Psoas muscle (tissue), 8 donors: ENCODE data around the gene DPF1. TPM values are rescaled to one million over a fixed set of nuclear protein-coding genes. Genes with fewer than 3 reads are reported as not detected.
"Not testable (repeated sequence)": the region's sequence is repeated elsewhere in the genome, so short reads cannot be mapped to it uniquely, and the experiment has no call there.

Experiments
- ATAC-seq, 4 donors: fragments of 200-7000 bp; cut with Tn5 transposase; one replicate each; pipeline ENCODE4 v1.9.1; 2020; ENCODE audit warnings: moderate library complexity in 3 of 4, mild to moderate bottlenecking in 2 of 4
- DNase-seq, 2 donors: peaks; one replicate each; pipeline ENCODE4 v3.0.0-alpha.2; 2020
- H3K27ac ChIP-seq: fragments of 200-600 bp; one replicate; pipeline ENCODE4 v1.8.0; 2022
- H3K27me3 ChIP-seq, 3 donors: fragments of 200-600 bp in 1 of 3; one replicate each; pipeline versions ENCODE4 v1.6.1 to v1.8.0; 2013 to 2022; ENCODE audit warnings: low read length in 2 of 3, mild to moderate bottlenecking in 2 of 3, moderate library complexity in 1 of 3; ENCODE audit not compliant: insufficient read depth in 3 of 3
- H3K36me3 ChIP-seq, 2 donors: fragments of 200-600 bp in 1 of 2; one replicate each; pipeline versions ENCODE4 v1.6.1 to v1.8.0; 2013 to 2022; ENCODE audit warnings: low read depth in 1 of 2, mild to moderate bottlenecking in 1 of 2, moderate library complexity in 1 of 2; ENCODE audit not compliant: insufficient read depth in 1 of 2
- H3K4me1 ChIP-seq: fragments of 200-600 bp; one replicate; pipeline ENCODE4 v1.8.0; 2022
- H3K4me3 ChIP-seq: fragments of 200-600 bp; one replicate; pipeline ENCODE4 v1.8.0; 2022; ENCODE audit warnings: mild to moderate bottlenecking
- H3K9me3 ChIP-seq: fragments of 200-600 bp; one replicate; pipeline ENCODE4 v1.8.0; 2022
- CTCF ChIP-seq: fragments of 200-600 bp; IDR thresholded peaks from one replicate; pipeline ENCODE4 v1.8.0; 2022; ENCODE audit warnings: antibody characterized with exemption
- WGBS, 3 donors: extraction: QIAGEN DNeasy Blood & Tissue Kit; methylation state at CpG; one replicate each; pipeline versions ENCODE4 v1.1.6 to v1.1.7; 2013; 5-methylcytosine and 5-hydroxymethylcytosine counted together
- intact Hi-C, 2 donors: fragments of 100-400 bp; cut with DNase I; formaldehyde crosslinking; loops; one replicate each; pipeline versions ENCODE4 v1.11.0 to v1.14.2; 2022
- polyA plus RNA-seq, 3 donors: library from polyadenylated mRNA; stranded (reverse); fragments of 200-250 nt; gene quantifications; one replicate each; pipeline ENCODE4 v1.2.3, GENCODE V29; 2013
- total RNA-seq, 4 donors: library from RNA; stranded (reverse); fragmentation: NEBNext Ultra II Directional in 2 of 4; extraction: Animal tissue kit (Norgen Biotek cat#: 25700) in 2 of 4; gene quantifications; one replicate each; pipeline versions ENCODE4 v1.2.1 to v1.2.4, GENCODE V29; 2021 to 2023
- donor health status: healthy with polysubstance abuse.
- donor health status: DM: no; HTN: no; CAD: no; lungs with moderate emphysema.
- donor health status: Bipolar disorder and iron deficiency.
- donor health status: healthy.
- donor health status: DM: yes; HTN: yes; CAD: no.
- donor health status: DM: no; HTN: no; CAD: no.
- donor health status: DM: no; HTN: no; CAD: no.
- donor health status: DM: yes; HTN: yes; CAD: no.

DPF1 gene
- total and polyA plus RNA-seq, 7 donors, result 0.07 to 0.17 (median 0.16) TPM; not detected in 4

GRCh38 chr19:38264486-38265212, 40.6 kb upstream of the DPF1 start, which contains the start of gene SPINT2:
SPINT2 (plus strand) TSS chr19:38264573; CDS start chr19:38264893, 320 bp downstream.
- WGBS, 3 donors, result 15 to 16% (median 16%) methylated on average over 56 to 78 of the region's 78 CpGs
- intact Hi-C loops, result no loop called here
- H3K27ac ChIP-seq, result no peak within 1 kb of the TSS
- peaks cover 8% of the 10 kb centered on the region for H3K4me1 ChIP-seq
- DNase-seq (peak in 1 of 2 donors; percentile 55), ATAC-seq (peak in 3 of 4 donors; percentile 15 to 45 (median 21))
- no peaks in the 10 kb centered on the region for H3K9me3 ChIP-seq
- peaks cover 0 to 22% (median 7%) of the 10 kb centered on the region in 3 donors for H3K27me3 ChIP-seq
- H3K4me3 ChIP-seq, result peak within 1 kb of the TSS; percentile 62
- TF ChIP-seq CTCF, result no peak
- no peaks in the 10 kb centered on the region for H3K36me3 ChIP-seq

GRCh38 chr19:38263689-38264485, 39.9 kb upstream of the DPF1 start:
- Histone ChIP-seq H3K27ac (no peak overlapping the region), H3K27me3 (peaks cover 0 to 22% (median 7%) of the 10 kb centered on the region in 3 donors), H3K4me3 (peak overlapping the region; percentile 62), H3K4me1 (peaks cover 8% of the 10 kb centered on the region), H3K9me3 (no peaks in the 10 kb centered on the region), H3K36me3 (no peaks in the 10 kb centered on the region)
- TF ChIP-seq CTCF, result no peak
- intact Hi-C loops, result no loop called here
- peak; percentile 24 to 51 (median 33) for ATAC-seq
- WGBS, 3 donors, result 10 to 21% (median 18%) methylated on average over 20 to 34 of the region's 34 CpGs
- peak in 1 of 2 donors; percentile 51 for DNase-seq

- Histone ChIP-seq H3K36me3 (no peaks in the 10 kb centered on the region), H3K4me1 (peaks cover 8% of the 10 kb centered on the region), H3K27me3 (peaks cover 0 to 25% (median 7%) of the 10 kb centered on the region in 3 donors), H3K4me3 (no peak overlapping the region), H3K9me3 (no peaks in the 10 kb centered on the region), H3K27ac (no peak overlapping the region)
- no peak for DNase-seq
- 95 to 97% (median 97%) methylated on average over 7 of the region's 7 CpGs for WGBS, 3 donors
- TF ChIP-seq CTCF, result no peak
- intact Hi-C loops, result no loop called here
- ATAC-seq, result no peak
These were observed 38.7 kb upstream of the DPF1 start for GRCh38 chr19:38262585-38263268.

- H3K9me3 ChIP-seq, H3K27ac ChIP-seq, H3K4me1 ChIP-seq, H3K4me3 ChIP-seq, ATAC-seq, H3K36me3 ChIP-seq, DNase-seq, intact Hi-C loops: not testable (repeated sequence)
- peaks cover 0 to 33% (median 7%) of the 10 kb centered on the region in 3 donors for H3K27me3 ChIP-seq
- 86 to 95% (median 92%) methylated on average over 12 of the region's 12 CpGs for WGBS, 3 donors
These were observed 37.9 kb upstream of the DPF1 start for GRCh38 chr19:38261942-38262341.
